H9 (cell line): Measurements from ENCODE around the gene NPBWR2. TPM values are rescaled to one million over a fixed set of nuclear protein-coding genes. Genes with fewer than 3 reads are reported as not detected.

ENCODE experiments used
- DNase-seq: peaks from one replicate; pipeline ENCODE4 v3.0.0-alpha.2; 2017
- H2AFZ ChIP-seq: one replicate; pipeline ENCODE4 v1.6.1; 2013; ENCODE audit warnings: mild to moderate bottlenecking, low read length, control low read depth, moderate library complexity
- H2AK5ac ChIP-seq: 2 replicates; pipeline ENCODE4 v1.6.1; 2013; ENCODE audit warnings: low read length, control low read depth, mixed read lengths; ENCODE audit not compliant: insufficient read length
- H2BK120ac ChIP-seq: one replicate; pipeline ENCODE4 v1.6.1; 2013; ENCODE audit warnings: low read depth, mild to moderate bottlenecking, low read length, control low read depth, inconsistent platforms; ENCODE audit not compliant: poor library complexity, severe bottlenecking
- H2BK12ac ChIP-seq: 2 replicates; pipeline ENCODE4 v1.6.1; 2013; ENCODE audit warnings: low read length, control low read depth, mixed read lengths, low read depth; ENCODE audit not compliant: insufficient read length
- H2BK15ac ChIP-seq: 2 replicates; pipeline ENCODE4 v1.6.1; 2013; ENCODE audit warnings: low read depth, low read length, control low read depth
- H2BK20ac ChIP-seq: one replicate; pipeline ENCODE4 v1.6.1; 2013; ENCODE audit warnings: low read depth, mild to moderate bottlenecking, low read length, control low read depth, inconsistent platforms; ENCODE audit not compliant: poor library complexity, severe bottlenecking
- H2BK5ac ChIP-seq: 2 replicates; pipeline ENCODE4 v1.6.1; 2013; ENCODE audit warnings: low read length, control low read depth, mixed read lengths; ENCODE audit not compliant: insufficient read length
- H3K14ac ChIP-seq: 2 replicates; pipeline ENCODE4 v1.6.1; 2013; ENCODE audit warnings: low read length, control low read depth; ENCODE audit not compliant: insufficient read depth
- H3K18ac ChIP-seq: 2 replicates; pipeline ENCODE4 v1.6.1; 2013; ENCODE audit warnings: low read depth, mild to moderate bottlenecking, mixed read lengths, low read length, control low read depth; ENCODE audit not compliant: insufficient read length
- H3K23ac ChIP-seq: 2 replicates; pipeline ENCODE4 v1.6.1; 2013; ENCODE audit warnings: low read length, control low read depth, mixed read lengths, low read depth; ENCODE audit not compliant: insufficient read length
- H3K23me2 ChIP-seq: 2 replicates; pipeline ENCODE4 v1.6.1; 2013; ENCODE audit warnings: low read depth, mild to moderate bottlenecking, mixed read lengths, low read length, control low read depth; ENCODE audit not compliant: insufficient read length, poor library complexity, severe bottlenecking
- H3K27ac ChIP-seq: 2 replicates; pipeline ENCODE4 v1.5.1; 2013; ENCODE audit warnings: low read length, control low read depth, mixed read lengths, low read depth; ENCODE audit not compliant: insufficient read length
- H3K27me3 ChIP-seq: 2 replicates; pipeline ENCODE4 v1.6.1; 2013; ENCODE audit warnings: low read length, control low read depth, inconsistent platforms; ENCODE audit not compliant: insufficient read depth
- H3K4ac ChIP-seq: 2 replicates; pipeline ENCODE4 v1.6.1; 2013; ENCODE audit warnings: low read depth, mild to moderate bottlenecking, control low read depth, inconsistent platforms, low read length, moderate library complexity
- H3K4me1 ChIP-seq: 2 replicates; pipeline ENCODE4 v1.6.1; 2013; ENCODE audit warnings: low read length, control low read depth, inconsistent platforms; ENCODE audit not compliant: insufficient read depth
- H3K4me2 ChIP-seq: 2 replicates; pipeline ENCODE4 v1.6.1; 2013; ENCODE audit warnings: low read length, control low read depth, mixed read lengths; ENCODE audit not compliant: insufficient read length, insufficient read depth
- H3K56ac ChIP-seq: 2 replicates; pipeline ENCODE4 v1.6.1; 2013; ENCODE audit warnings: low read depth, mild to moderate bottlenecking, mixed read lengths, low read length, control low read depth; ENCODE audit not compliant: insufficient read length
- H3K79me1 ChIP-seq: 2 replicates; pipeline ENCODE4 v1.6.1; 2013; ENCODE audit warnings: low read depth, mild to moderate bottlenecking, moderate library complexity, low read length, control low read depth, inconsistent platforms; ENCODE audit not compliant: insufficient read depth, poor library complexity, severe bottlenecking
- H3K79me2 ChIP-seq: 2 replicates; pipeline ENCODE4 v1.6.1; 2013; ENCODE audit warnings: low read length, control low read depth, inconsistent platforms; ENCODE audit not compliant: insufficient read depth
- H3K9ac ChIP-seq: 2 replicates; pipeline ENCODE4 v1.6.1; 2013; ENCODE audit warnings: low read length, control low read depth, mixed read lengths; ENCODE audit not compliant: insufficient read length; ENCODE audit errors: extremely low read depth
- H3K9me3 ChIP-seq: one replicate; pipeline ENCODE4 v1.6.1; 2013; ENCODE audit warnings: low read depth, low read length, inconsistent platforms; ENCODE audit not compliant: control insufficient read depth
- H3T11ph ChIP-seq: one replicate; pipeline ENCODE4 v1.6.1; 2013; ENCODE audit warnings: mild to moderate bottlenecking, low read length, control low read depth, inconsistent platforms
- H4K20me1 ChIP-seq: one replicate; pipeline ENCODE4 v1.6.1; 2013; ENCODE audit not compliant: control insufficient read depth, insufficient read length, insufficient read depth
- H4K5ac ChIP-seq: 2 replicates; pipeline ENCODE4 v1.6.1; 2013; ENCODE audit warnings: low read depth, mild to moderate bottlenecking, mixed read lengths, low read length, control low read depth; ENCODE audit not compliant: insufficient read length
- H4K8ac ChIP-seq: replicated peaks from 2 replicates; pipeline ENCODE4 v1.6.1; 2013; ENCODE audit warnings: low read length, control low read depth, mixed read lengths, low read depth; ENCODE audit not compliant: insufficient read length
- H4K91ac ChIP-seq: 2 replicates; pipeline ENCODE4 v1.6.1; 2013; ENCODE audit warnings: low read depth, mild to moderate bottlenecking, moderate library complexity, mixed read lengths, low read length, control low read depth; ENCODE audit not compliant: insufficient read length
- H3K27ac Mint-ChIP-seq, 3 experiments: 2 replicates in 2 of 3; 3 replicates in 1 of 3; pipeline ENCODE4 v1.8.0; 2020 to 2021; ENCODE audit warnings: mixed read lengths in 3 of 3, mild to moderate bottlenecking in 1 of 3, moderate library complexity in 1 of 3
- H3K27me3 Mint-ChIP-seq: 2 replicates; pipeline ENCODE4 v1.8.0; 2021; ENCODE audit warnings: low read depth, mild to moderate bottlenecking, moderate library complexity, mixed read lengths
- H3K36me3 Mint-ChIP-seq, 3 experiments: 2 replicates in 2 of 3; 3 replicates in 1 of 3; pipeline ENCODE4 v1.8.0; 2020 to 2021; ENCODE audit warnings: low read depth in 3 of 3, mixed read lengths in 3 of 3; ENCODE audit not compliant: insufficient read depth in 1 of 3
- H3K4me1 Mint-ChIP-seq, 2 experiments: 2 replicates each; pipeline ENCODE4 v1.8.0; 2020; ENCODE audit warnings: mixed read lengths in 2 of 2
- H3K4me3 Mint-ChIP-seq, 2 experiments: 2 replicates in 1 of 2; 3 replicates in 1 of 2; pipeline ENCODE4 v1.8.0; 2020 to 2021; ENCODE audit warnings: mild to moderate bottlenecking in 2 of 2, mixed read lengths in 2 of 2, moderate library complexity in 1 of 2
- H3K9me3 Mint-ChIP-seq, 2 experiments: 2 replicates in 1 of 2; 3 replicates in 1 of 2; pipeline ENCODE4 v1.8.0; 2020; ENCODE audit warnings: mild to moderate bottlenecking in 2 of 2, mixed read lengths in 2 of 2, moderate library complexity in 1 of 2
- WGBS: extraction: QIAGEN DNeasy Blood & Tissue Kit; methylation state at CpG from one replicate; pipeline ENCODE4 v1.1.7; 2013; ENCODE audit warnings: missing lambda C conversion rate, low lambda C conversion rate, mixed read lengths; ENCODE audit not compliant: insufficient read length; ENCODE audit errors: extremely low coverage; 5-methylcytosine and 5-hydroxymethylcytosine counted together
- total RNA-seq: library from RNA; stranded (reverse); gene quantifications from 2 replicates; pipeline ENCODE4 v1.2.1, GENCODE V29; 2021
- TF ChIP-seq, protein P1 (sequence below): fragments of 200-600 bp; sonication (generic); conservative IDR thresholded peaks from 3 replicates; pipeline ENCODE4 v1.8.0; 2021; ENCODE audit warnings: antibody characterized with exemption, mild to moderate bottlenecking

NPBWR2 gene
- total RNA-seq, 1 experiment from 2014 or later: not detected

GRCh38 chr20:64065062-64065973, 42.0 kb downstream of the NPBWR2 start:
- H3K9ac ChIP-seq: no peak overlapping the region
- H3K18ac ChIP-seq: peak overlapping the region; percentile 9
- no peak overlapping the region for H4K8ac ChIP-seq
- no peak overlapping the region for H2BK5ac ChIP-seq
- no peak overlapping the region; a peak in 1 of 5 replicates for H3K4me3 Mint-ChIP-seq
- no peak overlapping the region for H2BK12ac ChIP-seq
- H3K23ac ChIP-seq: no peak overlapping the region
- peaks cover 1% of the 10 kb centered on the region for H3K27me3 Mint-ChIP-seq
- no peak overlapping the region for H3K4me2 ChIP-seq
- no peak overlapping the region for H4K91ac ChIP-seq
- no peaks in the 10 kb centered on the region for H3K9me3 Mint-ChIP-seq
- no peak overlapping the region for H2AFZ ChIP-seq
- no peaks in the 10 kb centered on the region for H3K9me3 ChIP-seq
- no peaks in the 10 kb centered on the region for H3K27me3 ChIP-seq
- H3K4me1 Mint-ChIP-seq: peaks cover 28 to 42% of the 10 kb centered on the region in 2 experiments
- no CpG with 5 or more reads among the region's 27 CpGs for WGBS
- H3K14ac ChIP-seq: no peak overlapping the region; the same call in 1 of the 2 replicates
- H3K4me1 ChIP-seq: peaks cover 1% of the 10 kb centered on the region; the same call in 1 of the 2 replicates
- no peak overlapping the region for H4K5ac ChIP-seq
- no peaks in the 10 kb centered on the region for H3K79me1 ChIP-seq
- no peak overlapping the region for H2BK20ac ChIP-seq
- TF ChIP-seq, protein P1, sequence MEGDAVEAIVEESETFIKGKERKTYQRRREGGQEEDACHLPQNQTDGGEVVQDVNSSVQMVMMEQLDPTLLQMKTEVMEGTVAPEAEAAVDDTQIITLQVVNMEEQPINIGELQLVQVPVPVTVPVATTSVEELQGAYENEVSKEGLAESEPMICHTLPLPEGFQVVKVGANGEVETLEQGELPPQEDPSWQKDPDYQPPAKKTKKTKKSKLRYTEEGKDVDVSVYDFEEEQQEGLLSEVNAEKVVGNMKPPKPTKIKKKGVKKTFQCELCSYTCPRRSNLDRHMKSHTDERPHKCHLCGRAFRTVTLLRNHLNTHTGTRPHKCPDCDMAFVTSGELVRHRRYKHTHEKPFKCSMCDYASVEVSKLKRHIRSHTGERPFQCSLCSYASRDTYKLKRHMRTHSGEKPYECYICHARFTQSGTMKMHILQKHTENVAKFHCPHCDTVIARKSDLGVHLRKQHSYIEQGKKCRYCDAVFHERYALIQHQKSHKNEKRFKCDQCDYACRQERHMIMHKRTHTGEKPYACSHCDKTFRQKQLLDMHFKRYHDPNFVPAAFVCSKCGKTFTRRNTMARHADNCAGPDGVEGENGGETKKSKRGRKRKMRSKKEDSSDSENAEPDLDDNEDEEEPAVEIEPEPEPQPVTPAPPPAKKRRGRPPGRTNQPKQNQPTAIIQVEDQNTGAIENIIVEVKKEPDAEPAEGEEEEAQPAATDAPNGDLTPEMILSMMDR: no peak
- no peak for DNase-seq
- no peak overlapping the region for H3K56ac ChIP-seq
- H3K4ac ChIP-seq: no peak overlapping the region
- no peak overlapping the region for H3K27ac ChIP-seq
- no peak overlapping the region; a peak in 2 of 7 replicates for H3K27ac Mint-ChIP-seq
- H2BK120ac ChIP-seq: no peak overlapping the region
- no peaks in the 10 kb centered on the region for H4K20me1 ChIP-seq
- no peak overlapping the region for H3T11ph ChIP-seq
- H3K79me2 ChIP-seq: no peaks in the 10 kb centered on the region
- peaks cover 6% of the 10 kb centered on the region for H3K23me2 ChIP-seq
- H2BK15ac ChIP-seq: no peak overlapping the region
- no peak overlapping the region for H2AK5ac ChIP-seq
- peaks cover 0 to 3% (median 0%) of the 10 kb centered on the region in 3 experiments; a peak in 2 of 7 replicates for H3K36me3 Mint-ChIP-seq
